GM12892 (cell line): Measurements from ENCODE around the gene PPIL3.
"Not testable (repeated sequence)": the region's sequence is repeated elsewhere in the genome, so short reads cannot be mapped to it uniquely, and the experiment has no call there.

ENCODE experiments used
- POLR2A ChIP-seq: IDR thresholded peaks from 2 replicates; pipeline ENCODE4 v1.6.1; 2011; ENCODE audit warnings: low read depth, low read length, control low read depth
- TAF1 ChIP-seq: IDR thresholded peaks from 2 replicates; pipeline ENCODE4 v1.6.1; 2011; ENCODE audit warnings: low read depth, mild to moderate bottlenecking, control low read depth, low read length, borderline replicate concordance

- TF ChIP-seq POLR2A, TAF1: not testable (repeated sequence)
These were observed 7.1 kb downstream of the PPIL3 start for GRCh38 chr2:200881715-200882249.
